Panc1 (cell line): ENCODE data around the gene CD96. TPM values are rescaled to one million over a fixed set of nuclear protein-coding genes. Genes with fewer than 3 reads are reported as not detected.
"Not testable (repeated sequence)": the region's sequence is repeated elsewhere in the genome, so short reads cannot be mapped to it uniquely, and the experiment has no call there.

Experiments
- ATAC-seq: fragments of 200-7000 bp; cut with Tn5 transposase; 2 replicates; pipeline ENCODE4 v1.9.1; 2020; ENCODE audit warnings: mild to moderate bottlenecking, moderate library complexity
- BruUV-seq: library from RNA; stranded (reverse); fragments of 400-500 nt; replicated peaks from 2 replicates; lab custom pipeline; 2021; lab: Mats Ljungman, UMichigan
- CTCF ChIA-PET: fragments of 300-600 bp; sonication (Branson Sonifier 250); formaldehyde crosslinking; loops from one replicate; lab custom pipeline; 2022; ENCODE audit warnings: antibody characterized with exemption; lab: Charles Lee
- POLR2A ChIA-PET: fragments of 300-600 bp; sonication (Branson Sonifier 250); formaldehyde crosslinking; loops from one replicate; lab custom pipeline; 2022; ENCODE audit warnings: antibody characterized with exemption; lab: Charles Lee
- DNase-seq: peaks from one replicate; pipeline ENCODE4 v3.0.0-alpha.2; 2010; ENCODE audit warnings: low read depth, low spot score
- H3K27ac ChIP-seq: 2 replicates; pipeline ENCODE4 v1.5.1; 2011; ENCODE audit warnings: mild to moderate bottlenecking, low read length, inconsistent platforms
- H3K27me3 ChIP-seq: fragments of 200-500 bp; sonication (Bioruptor generic); 2 replicates; pipeline ENCODE4 v1.6.0; 2014; ENCODE audit warnings: low read length, inconsistent platforms; ENCODE audit not compliant: control insufficient read depth, insufficient read depth
- H3K36me3 ChIP-seq: fragments of 200-500 bp; sonication (Bioruptor generic); 2 replicates; pipeline ENCODE4 v1.5.1; 2014; ENCODE audit warnings: inconsistent platforms, mild to moderate bottlenecking, low read length, moderate library complexity; ENCODE audit not compliant: control insufficient read depth, insufficient read depth
- H3K4me1 ChIP-seq: 2 replicates; pipeline ENCODE4 v1.5.1; 2011; ENCODE audit warnings: inconsistent platforms, mild to moderate bottlenecking, low read length, moderate library complexity; ENCODE audit not compliant: control insufficient read depth, insufficient read depth
- H3K4me3 ChIP-seq, 2 experiments: 2 replicates each; pipeline ENCODE4 v1.5.1; 2011 to 2012; ENCODE audit warnings: low read depth in 2 of 2, low read length in 2 of 2, mild to moderate bottlenecking in 2 of 2, inconsistent platforms in 1 of 2, moderate library complexity in 1 of 2
- H3K9me3 ChIP-seq: fragments of 200-500 bp; sonication (Bioruptor generic); 2 replicates; pipeline ENCODE4 v1.5.1; 2014; ENCODE audit warnings: low read depth, mild to moderate bottlenecking, inconsistent platforms, low read length, moderate library complexity; ENCODE audit not compliant: control insufficient read depth, insufficient read depth
- POLR2AphosphoS5 ChIP-seq: IDR thresholded peaks from 2 replicates; pipeline ENCODE4 v1.6.1; 2012; ENCODE audit warnings: mild to moderate bottlenecking, low read depth, low read length, moderate library complexity
- SIN3A ChIP-seq: IDR thresholded peaks from 2 replicates; pipeline ENCODE4 v1.6.1; 2012; ENCODE audit warnings: low read depth, mild to moderate bottlenecking, low read length, moderate library complexity, borderline replicate concordance; ENCODE audit not compliant: insufficient read depth
- TCF7L2 ChIP-seq: IDR thresholded peaks from 2 replicates; pipeline ENCODE4 v1.6.1; 2011; ENCODE audit warnings: mild to moderate bottlenecking, low read depth, low read length, inconsistent platforms
- in situ Hi-C: cut with HindIII; loops from 2 replicates; pipeline ENCODE4 v1.10.0; 2016; ENCODE audit warnings: low sequenced_read_pairs, low pct_unique_long_range_greater_than_20kb
- intact Hi-C: fragments of 100-400 bp; cut with micrococcal nuclease; formaldehyde crosslinking; loops from one replicate; pipeline ENCODE4 v1.10.0; 2022; ENCODE audit not compliant: unreplicated experiment
- total RNA-seq: library from RNA; stranded (reverse); gene quantifications from one replicate; pipeline ENCODE4 v1.2.1, GENCODE V29; 2021; ENCODE audit not compliant: unreplicated experiment
- TF ChIP-seq, protein P1 (sequence below), 2 experiments: IDR thresholded peaks; 2 replicates each; pipeline ENCODE4 v1.6.1; 2011 to 2012; ENCODE audit warnings: low read depth in 2 of 2, control low read depth in 1 of 2, low read length in 1 of 2, mild to moderate bottlenecking in 1 of 2, moderate library complexity in 1 of 2; ENCODE audit not compliant: insufficient read depth in 1 of 2
- TF ChIP-seq, protein P2 (sequence below): fragments of 450-650 bp; IDR thresholded peaks from 2 replicates; pipeline ENCODE4 v1.5.1; 2017; ENCODE audit warnings: mild to moderate bottlenecking

Gene CD96
- total RNA-seq, 1 experiment from 2014 or later, result not detected

DNA sequence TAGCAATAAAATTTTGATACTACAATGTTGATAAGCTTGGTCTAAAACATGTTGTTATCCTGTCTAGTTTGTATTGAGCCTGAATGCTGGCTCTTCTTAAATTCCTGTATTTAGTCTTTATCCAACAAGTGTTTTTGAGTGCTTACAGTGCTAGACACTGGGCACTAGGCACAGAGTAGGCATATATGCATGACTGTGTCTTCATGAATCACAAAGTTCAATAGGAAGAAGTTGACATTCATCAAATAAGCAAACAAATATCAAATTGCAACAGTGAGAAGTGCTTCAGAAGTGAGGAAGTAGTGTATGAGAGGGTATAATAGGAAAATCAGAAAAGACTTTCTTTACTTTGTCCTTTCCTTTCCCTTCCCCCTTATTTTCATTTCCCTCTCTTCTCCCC is 6.8 kb downstream of the CD96 start:
- no peaks in the 10 kb centered on the region for H3K9me3 ChIP-seq
- no peak for TF ChIP-seq TCF7L2
- TF ChIP-seq POLR2AphosphoS5, result no peak
- TF ChIP-seq, protein P1, sequence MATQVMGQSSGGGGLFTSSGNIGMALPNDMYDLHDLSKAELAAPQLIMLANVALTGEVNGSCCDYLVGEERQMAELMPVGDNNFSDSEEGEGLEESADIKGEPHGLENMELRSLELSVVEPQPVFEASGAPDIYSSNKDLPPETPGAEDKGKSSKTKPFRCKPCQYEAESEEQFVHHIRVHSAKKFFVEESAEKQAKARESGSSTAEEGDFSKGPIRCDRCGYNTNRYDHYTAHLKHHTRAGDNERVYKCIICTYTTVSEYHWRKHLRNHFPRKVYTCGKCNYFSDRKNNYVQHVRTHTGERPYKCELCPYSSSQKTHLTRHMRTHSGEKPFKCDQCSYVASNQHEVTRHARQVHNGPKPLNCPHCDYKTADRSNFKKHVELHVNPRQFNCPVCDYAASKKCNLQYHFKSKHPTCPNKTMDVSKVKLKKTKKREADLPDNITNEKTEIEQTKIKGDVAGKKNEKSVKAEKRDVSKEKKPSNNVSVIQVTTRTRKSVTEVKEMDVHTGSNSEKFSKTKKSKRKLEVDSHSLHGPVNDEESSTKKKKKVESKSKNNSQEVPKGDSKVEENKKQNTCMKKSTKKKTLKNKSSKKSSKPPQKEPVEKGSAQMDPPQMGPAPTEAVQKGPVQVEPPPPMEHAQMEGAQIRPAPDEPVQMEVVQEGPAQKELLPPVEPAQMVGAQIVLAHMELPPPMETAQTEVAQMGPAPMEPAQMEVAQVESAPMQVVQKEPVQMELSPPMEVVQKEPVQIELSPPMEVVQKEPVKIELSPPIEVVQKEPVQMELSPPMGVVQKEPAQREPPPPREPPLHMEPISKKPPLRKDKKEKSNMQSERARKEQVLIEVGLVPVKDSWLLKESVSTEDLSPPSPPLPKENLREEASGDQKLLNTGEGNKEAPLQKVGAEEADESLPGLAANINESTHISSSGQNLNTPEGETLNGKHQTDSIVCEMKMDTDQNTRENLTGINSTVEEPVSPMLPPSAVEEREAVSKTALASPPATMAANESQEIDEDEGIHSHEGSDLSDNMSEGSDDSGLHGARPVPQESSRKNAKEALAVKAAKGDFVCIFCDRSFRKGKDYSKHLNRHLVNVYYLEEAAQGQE (IDR thresholded peaks at IDR 0.05; ENCODE audit: insufficient read depth in 1 of 2, low read depth in 2 of 2, low read length in 1 of 2), result no peak
- TF ChIP-seq SIN3A, result no peak
- TF ChIP-seq, protein P2, sequence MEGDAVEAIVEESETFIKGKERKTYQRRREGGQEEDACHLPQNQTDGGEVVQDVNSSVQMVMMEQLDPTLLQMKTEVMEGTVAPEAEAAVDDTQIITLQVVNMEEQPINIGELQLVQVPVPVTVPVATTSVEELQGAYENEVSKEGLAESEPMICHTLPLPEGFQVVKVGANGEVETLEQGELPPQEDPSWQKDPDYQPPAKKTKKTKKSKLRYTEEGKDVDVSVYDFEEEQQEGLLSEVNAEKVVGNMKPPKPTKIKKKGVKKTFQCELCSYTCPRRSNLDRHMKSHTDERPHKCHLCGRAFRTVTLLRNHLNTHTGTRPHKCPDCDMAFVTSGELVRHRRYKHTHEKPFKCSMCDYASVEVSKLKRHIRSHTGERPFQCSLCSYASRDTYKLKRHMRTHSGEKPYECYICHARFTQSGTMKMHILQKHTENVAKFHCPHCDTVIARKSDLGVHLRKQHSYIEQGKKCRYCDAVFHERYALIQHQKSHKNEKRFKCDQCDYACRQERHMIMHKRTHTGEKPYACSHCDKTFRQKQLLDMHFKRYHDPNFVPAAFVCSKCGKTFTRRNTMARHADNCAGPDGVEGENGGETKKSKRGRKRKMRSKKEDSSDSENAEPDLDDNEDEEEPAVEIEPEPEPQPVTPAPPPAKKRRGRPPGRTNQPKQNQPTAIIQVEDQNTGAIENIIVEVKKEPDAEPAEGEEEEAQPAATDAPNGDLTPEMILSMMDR, result no peak
- POLR2A ChIA-PET, result no interaction called here
- DNase-seq (no peak), ATAC-seq (no peak)
- CTCF ChIA-PET, result no interaction called here
- intact Hi-C loops (no loop called here), in situ Hi-C loops (no loop called here)
- H3K27me3 ChIP-seq, result no peaks in the 10 kb centered on the region
- H3K27ac ChIP-seq, result no peak overlapping the region
- no peaks in the 10 kb centered on the region for H3K36me3 ChIP-seq
- H3K4me1 ChIP-seq, result no peaks in the 10 kb centered on the region
- BruUV-seq, result no TSS peak
- no peak overlapping the region for H3K4me3 ChIP-seq

DNA sequence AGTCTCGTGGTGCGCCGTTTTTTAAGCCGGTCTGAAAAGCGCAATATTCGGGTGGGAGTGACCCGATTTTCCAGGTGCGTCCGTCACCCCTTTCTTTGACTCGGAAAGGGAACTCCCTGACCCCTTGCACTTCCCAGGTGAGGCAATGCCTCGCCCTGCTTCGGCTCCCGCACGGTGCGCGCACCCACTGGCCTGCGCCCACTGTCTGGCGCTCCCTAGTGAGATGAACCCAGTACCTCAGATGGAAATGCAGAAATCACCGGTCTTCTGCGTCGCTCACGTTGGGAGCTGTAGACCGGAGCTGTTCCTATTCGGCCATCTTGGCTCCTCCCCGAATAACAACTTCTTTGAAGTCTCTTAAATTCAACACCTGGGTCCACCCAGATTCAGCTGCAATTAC is 19.9 kb downstream of the CD96 start:
- POLR2A ChIA-PET, in situ Hi-C loops, H3K4me1 ChIP-seq, H3K36me3 ChIP-seq, DNase-seq, H3K27me3 ChIP-seq, BruUV-seq, H3K27ac ChIP-seq, ATAC-seq, H3K4me3 ChIP-seq, H3K9me3 ChIP-seq, CTCF ChIA-PET, intact Hi-C loops: not testable (repeated sequence)

DNA sequence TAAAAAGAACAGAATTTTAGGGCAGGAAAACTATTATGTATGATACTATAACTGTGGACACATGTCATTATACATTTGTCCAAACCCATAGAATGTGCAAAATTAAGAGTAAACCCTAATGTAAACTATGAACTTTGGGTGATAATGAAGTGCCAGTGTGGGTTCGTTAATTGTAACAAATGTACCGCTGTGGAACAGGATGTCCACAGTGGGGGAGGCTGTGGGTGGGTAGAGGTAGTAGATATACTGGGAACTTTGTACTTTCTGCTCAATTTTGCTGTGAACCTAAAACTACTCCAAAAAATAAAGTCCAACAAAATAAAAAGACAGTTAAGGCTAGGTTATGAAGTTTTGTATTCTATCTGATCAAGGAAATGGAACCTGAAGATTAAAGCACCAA is 24.8 kb downstream of the CD96 start:
- CTCF ChIA-PET, result no interaction called here
- intact Hi-C loops, result no loop called here

More for the DNA sequence above, 24.8 kb downstream of the CD96 start:
- DNase-seq, result no peak
- no peak overlapping the region for H3K27ac ChIP-seq
- TF ChIP-seq, protein P1 (IDR thresholded peaks at IDR 0.05; ENCODE audit: insufficient read depth in 1 of 2, low read depth in 2 of 2, low read length in 1 of 2), result no peak
- TF ChIP-seq, protein P2, result no peak
- TF ChIP-seq TCF7L2 (no peak), SIN3A (no peak), POLR2AphosphoS5 (no peak)
- H3K4me3 ChIP-seq, result no peak overlapping the region
- H3K36me3 ChIP-seq, result no peaks in the 10 kb centered on the region
- POLR2A ChIA-PET, result no interaction called here
- H3K27me3 ChIP-seq, result no peaks in the 10 kb centered on the region
- H3K9me3 ChIP-seq, result no peaks in the 10 kb centered on the region
- no TSS peak for BruUV-seq
- no peak for ATAC-seq
- in situ Hi-C loops, result no loop called here
- no peaks in the 10 kb centered on the region for H3K4me1 ChIP-seq
